Activated T-cell treated with anti-CD3 and anti-CD28 coated beads, Interleukin-2, amount 50 U/mL, for 72 hours (primary cell): Measurements from ENCODE around the gene DAB2. TPM values are rescaled to one million over a fixed set of nuclear protein-coding genes. Genes with fewer than 3 reads are reported as not detected.

Experiments used
- ATAC-seq, 2 donors: fragments of 150-1000 bp; cut with Tn5 transposase; replicated peaks in 1 of 2; 2 replicates each; pipeline ENCODE4 v1.10.0; 2021; ENCODE audit warnings: moderate library complexity in 2 of 2, mild to moderate bottlenecking in 1 of 2
- DNase-seq, 2 donors: peaks; one replicate each; pipeline ENCODE4 v3.0.0; 2021 to 2022; ENCODE audit warnings: mixed read lengths in 1 of 2
- H3K27ac Mint-ChIP-seq: one replicate; pipeline ENCODE4 v1.8.0; 2022; ENCODE audit warnings: mild to moderate bottlenecking, moderate library complexity, mixed read lengths
- H3K27me3 Mint-ChIP-seq: one replicate; pipeline ENCODE4 v1.8.0; 2022; ENCODE audit warnings: low read depth, mixed read lengths
- H3K36me3 Mint-ChIP-seq, 2 donors: one replicate each; pipeline ENCODE4 v1.8.0; 2022; ENCODE audit warnings: mixed read lengths in 2 of 2, mild to moderate bottlenecking in 1 of 2; ENCODE audit not compliant: insufficient read depth in 2 of 2
- H3K4me1 Mint-ChIP-seq: one replicate; pipeline ENCODE4 v1.8.0; 2022; ENCODE audit warnings: low read depth, mixed read lengths
- H3K4me3 Mint-ChIP-seq, 2 donors: one replicate each; pipeline ENCODE4 v1.8.0; 2022; ENCODE audit warnings: mild to moderate bottlenecking in 2 of 2, mixed read lengths in 2 of 2, moderate library complexity in 2 of 2
- H3K9me3 Mint-ChIP-seq, 2 donors: one replicate each; pipeline ENCODE4 v1.8.0; 2022; ENCODE audit warnings: mixed read lengths in 2 of 2
- total RNA-seq, 2 donors: library from RNA; stranded (reverse); gene quantifications; one replicate each; pipeline ENCODE4 v1.2.3, GENCODE V29; 2022

The DAB2 gene
- total RNA-seq, 2 donors from 2014 or later = not detected

DNA sequence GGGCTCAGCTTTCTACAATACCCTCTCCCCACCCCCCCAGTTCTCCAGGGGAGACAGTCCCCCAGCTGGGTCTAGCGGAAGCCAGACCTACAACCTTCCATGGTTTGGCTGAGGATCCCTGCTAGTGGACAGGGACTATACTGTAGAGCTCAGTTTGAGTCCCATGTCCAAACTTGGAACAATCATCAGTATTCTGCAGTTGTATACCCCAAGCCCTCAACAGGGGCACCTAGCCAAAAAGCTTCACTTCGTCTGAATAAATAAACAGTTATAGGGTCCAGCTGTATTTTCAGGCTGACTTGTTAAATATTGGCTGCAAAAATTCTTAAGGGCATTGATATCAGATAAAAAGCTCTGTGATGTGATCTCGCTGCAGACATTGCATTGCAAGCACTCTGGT is 45.1 kb downstream of the DAB2 start:
- Mint-ChIP-seq H3K27me3 (peaks cover 17% of the 10 kb centered on the region), H3K36me3 (no peaks in the 10 kb centered on the region), H3K4me1 (no peaks in the 10 kb centered on the region), H3K27ac (no peak overlapping the region), H3K4me3 (no peak overlapping the region), H3K9me3 (no peaks in the 10 kb centered on the region)
- DNase-seq (no peak), ATAC-seq (no peak)

DNA sequence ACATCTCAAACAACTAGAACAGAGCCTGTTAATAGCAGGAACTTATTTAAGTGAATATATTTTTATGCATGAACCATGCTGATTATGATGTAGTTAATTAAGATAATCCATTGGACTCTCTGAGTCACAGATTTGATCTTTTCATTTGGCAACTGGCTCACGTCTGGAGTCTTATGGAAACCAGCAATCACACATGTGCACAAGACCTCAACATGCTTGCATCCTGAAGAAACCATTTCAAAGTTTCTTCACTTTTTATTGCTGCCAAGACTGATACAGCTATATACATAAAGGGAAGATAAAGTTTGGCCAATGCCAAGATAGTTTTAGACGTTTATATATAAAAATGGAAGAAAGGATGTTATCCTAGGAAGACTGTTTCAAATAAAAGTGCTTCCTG is 47.2 kb downstream of the DAB2 start:
- ATAC-seq = no peak
- no peaks in the 10 kb centered on the region for H3K9me3 Mint-ChIP-seq
- H3K27ac Mint-ChIP-seq = no peak overlapping the region
- no peak overlapping the region for H3K4me3 Mint-ChIP-seq
- H3K27me3 Mint-ChIP-seq = peaks cover 14% of the 10 kb centered on the region
- no peak for DNase-seq
- H3K4me1 Mint-ChIP-seq = no peaks in the 10 kb centered on the region
- no peaks in the 10 kb centered on the region for H3K36me3 Mint-ChIP-seq

DNA sequence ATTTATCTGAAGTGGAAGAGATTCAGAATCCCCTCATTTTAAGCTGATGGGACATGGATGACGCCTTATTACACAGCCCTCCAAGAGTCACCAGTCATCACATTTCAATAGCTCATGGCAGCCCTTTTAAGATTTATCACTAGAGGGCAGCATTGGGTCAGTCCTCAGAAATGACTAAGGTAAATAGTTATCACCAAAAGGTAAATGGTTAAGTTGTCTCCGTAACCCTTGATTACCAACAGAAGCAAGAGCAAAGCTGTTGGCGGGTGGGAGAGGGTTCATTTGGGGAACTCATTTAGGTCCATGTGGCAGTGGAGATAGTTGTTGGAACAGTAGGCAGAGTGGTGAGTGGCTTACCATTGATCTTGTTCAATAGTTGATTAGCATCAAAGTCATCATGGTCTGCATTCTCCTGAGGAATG is 48.5 kb downstream of the DAB2 start:
- Mint-ChIP-seq H3K27ac (no peak overlapping the region), H3K4me1 (no peaks in the 10 kb centered on the region), H3K36me3 (no peaks in the 10 kb centered on the region), H3K4me3 (no peak overlapping the region), H3K9me3 (no peaks in the 10 kb centered on the region), H3K27me3 (peaks cover 7% of the 10 kb centered on the region)
- ATAC-seq = peak; percentile 61 to 67
- peak; percentile 46 to 55 for DNase-seq

DNA sequence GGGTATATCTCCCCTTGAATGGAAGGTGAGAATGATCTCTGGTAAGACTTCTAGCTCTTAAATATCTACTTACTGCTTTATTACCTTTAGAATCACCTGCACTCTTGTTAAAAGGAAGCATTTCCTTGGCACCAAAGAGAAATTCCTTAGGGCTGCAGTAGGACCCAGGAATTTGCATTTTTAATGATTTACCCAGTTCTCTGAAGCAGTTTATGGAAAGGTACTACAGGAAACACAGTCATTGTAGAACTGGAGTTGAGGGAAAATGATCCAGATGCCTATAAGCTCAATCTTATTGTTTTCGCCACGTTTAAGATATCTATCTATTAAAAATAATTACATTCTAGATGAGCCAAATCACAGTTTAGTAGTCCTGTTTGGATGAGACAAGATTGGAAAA is 51.0 kb downstream of the DAB2 start:
- ATAC-seq (no peak), DNase-seq (no peak)
- H3K27me3 Mint-ChIP-seq = peaks cover 7% of the 10 kb centered on the region
- H3K4me1 Mint-ChIP-seq = no peaks in the 10 kb centered on the region
- no peak overlapping the region for H3K27ac Mint-ChIP-seq
- no peak overlapping the region for H3K4me3 Mint-ChIP-seq
- H3K9me3 Mint-ChIP-seq = no peaks in the 10 kb centered on the region
- no peaks in the 10 kb centered on the region for H3K36me3 Mint-ChIP-seq

DNA sequence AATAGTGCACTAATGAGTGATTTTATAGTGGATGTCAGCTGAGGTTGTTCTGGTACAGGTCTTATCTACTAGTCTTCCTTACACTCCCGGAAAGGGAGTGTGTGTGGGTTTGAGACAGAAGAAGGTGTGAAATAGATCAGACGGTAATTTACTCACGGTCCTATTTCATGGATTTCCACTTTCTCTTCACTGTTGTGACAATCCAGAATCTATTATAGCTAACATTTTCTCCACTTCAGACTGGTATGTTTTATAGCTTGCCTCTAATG is 53.5 kb downstream of the DAB2 start:
- H3K36me3 Mint-ChIP-seq = no peaks in the 10 kb centered on the region
- H3K9me3 Mint-ChIP-seq = no peaks in the 10 kb centered on the region
- ATAC-seq (peak in 1 of 2 donors; percentile 67), DNase-seq (no peak)
- no peaks in the 10 kb centered on the region for H3K27me3 Mint-ChIP-seq
- H3K4me1 Mint-ChIP-seq = no peaks in the 10 kb centered on the region
- no peak overlapping the region for H3K27ac Mint-ChIP-seq
- no peak overlapping the region for H3K4me3 Mint-ChIP-seq

DNA sequence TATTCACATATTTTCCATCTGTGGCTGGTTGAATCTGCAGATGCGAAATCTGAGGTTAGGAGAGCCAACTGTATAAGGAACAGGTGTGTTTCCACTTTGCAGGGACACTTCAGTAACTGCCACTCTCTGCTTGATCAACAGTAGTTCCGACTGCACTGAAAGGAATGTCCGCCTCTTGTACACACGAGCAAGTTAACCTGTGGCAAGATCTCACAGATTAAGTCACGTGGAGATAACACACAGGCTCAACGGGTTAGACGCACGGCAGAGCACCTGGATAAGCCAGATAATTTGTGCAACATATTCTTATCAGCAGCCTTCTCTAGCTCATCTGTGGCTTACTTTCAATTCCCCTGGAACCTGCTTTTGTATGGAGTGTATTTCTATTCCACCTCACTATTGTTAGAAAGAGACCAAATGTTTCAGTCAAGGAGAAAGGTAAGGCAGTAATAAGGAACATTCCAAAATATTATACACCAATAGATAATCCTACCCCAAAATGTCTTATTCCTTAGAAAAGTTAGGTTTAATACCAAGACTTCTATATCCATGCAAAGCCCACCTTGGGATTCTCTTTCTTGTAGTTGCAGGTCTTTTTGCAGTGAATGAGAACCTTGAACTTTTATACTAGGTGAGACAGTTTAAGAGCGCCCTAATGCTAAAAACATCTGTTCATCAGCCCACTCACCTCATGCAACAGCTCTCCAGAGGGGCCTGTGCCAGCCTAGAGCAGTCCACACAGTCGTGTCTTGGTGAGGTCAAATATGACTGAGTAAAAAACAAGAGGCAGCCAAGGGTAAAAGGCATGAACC is 54.0 kb downstream of the DAB2 start:
- DNase-seq (no peak), ATAC-seq (no peak)
- Mint-ChIP-seq H3K4me3 (no peak overlapping the region), H3K4me1 (no peaks in the 10 kb centered on the region), H3K27ac (no peak overlapping the region), H3K36me3 (no peaks in the 10 kb centered on the region), H3K27me3 (no peaks in the 10 kb centered on the region), H3K9me3 (no peaks in the 10 kb centered on the region)

DNA sequence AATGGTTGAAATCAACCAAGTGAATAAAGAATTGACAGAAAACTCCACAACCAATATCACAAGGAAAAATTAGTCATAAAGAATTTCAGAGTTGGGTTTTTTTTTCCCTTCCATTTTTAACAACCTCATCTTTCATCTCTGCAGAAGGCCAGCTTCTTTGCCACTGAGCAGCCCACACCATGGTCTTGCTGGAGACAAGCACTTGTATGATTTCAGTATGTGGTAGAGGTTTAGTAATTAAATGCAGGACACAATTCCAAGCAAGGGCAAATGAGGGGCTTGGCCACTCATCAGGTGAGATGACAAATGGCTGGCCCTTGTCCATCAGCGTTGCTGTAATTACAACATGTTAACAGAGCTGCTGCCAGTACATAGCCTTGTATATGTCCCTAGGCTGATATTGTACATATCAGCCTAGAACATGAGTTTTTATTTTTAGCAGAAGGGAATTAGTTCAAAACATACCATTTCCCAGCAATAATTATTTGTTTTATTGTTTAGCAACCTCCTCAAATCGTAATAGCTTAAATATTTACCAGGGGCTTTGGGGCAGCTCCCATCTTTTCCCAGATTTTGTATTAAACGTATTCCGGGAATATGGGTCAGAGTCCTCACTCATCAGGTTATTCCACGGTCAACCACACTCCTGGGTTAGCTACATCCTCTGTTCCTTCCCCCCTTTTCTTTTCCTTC is 55.5 kb downstream of the DAB2 start:
- Mint-ChIP-seq H3K4me3 (no peak overlapping the region), H3K27me3 (no peaks in the 10 kb centered on the region), H3K27ac (no peak overlapping the region), H3K36me3 (no peaks in the 10 kb centered on the region), H3K4me1 (no peaks in the 10 kb centered on the region), H3K9me3 (no peaks in the 10 kb centered on the region)
- no peak for ATAC-seq
- no peak for DNase-seq

DNA sequence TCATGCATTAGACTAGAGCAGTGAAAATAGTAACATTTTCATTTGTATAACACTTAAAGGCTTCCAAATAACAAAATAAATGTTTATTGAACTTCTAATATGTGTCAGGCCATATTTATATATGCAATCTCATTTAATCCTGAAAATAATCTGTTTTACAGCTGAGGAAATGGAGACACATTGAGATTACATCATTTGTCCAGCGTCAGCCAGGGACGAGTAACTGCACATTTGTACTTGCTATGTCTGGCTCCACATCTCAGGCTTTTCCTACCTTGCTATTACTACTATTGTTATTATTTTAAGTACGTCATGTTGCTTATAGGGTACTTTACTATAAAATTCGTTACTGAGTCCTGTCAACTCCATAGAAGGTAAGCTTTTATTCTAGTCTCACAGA is 56.7 kb downstream of the DAB2 start:
- DNase-seq (no peak), ATAC-seq (no peak)
- no peaks in the 10 kb centered on the region for H3K9me3 Mint-ChIP-seq
- no peaks in the 10 kb centered on the region for H3K36me3 Mint-ChIP-seq
- no peaks in the 10 kb centered on the region for H3K27me3 Mint-ChIP-seq
- H3K4me3 Mint-ChIP-seq = no peak overlapping the region
- H3K27ac Mint-ChIP-seq = no peak overlapping the region
- H3K4me1 Mint-ChIP-seq = no peaks in the 10 kb centered on the region

DNA sequence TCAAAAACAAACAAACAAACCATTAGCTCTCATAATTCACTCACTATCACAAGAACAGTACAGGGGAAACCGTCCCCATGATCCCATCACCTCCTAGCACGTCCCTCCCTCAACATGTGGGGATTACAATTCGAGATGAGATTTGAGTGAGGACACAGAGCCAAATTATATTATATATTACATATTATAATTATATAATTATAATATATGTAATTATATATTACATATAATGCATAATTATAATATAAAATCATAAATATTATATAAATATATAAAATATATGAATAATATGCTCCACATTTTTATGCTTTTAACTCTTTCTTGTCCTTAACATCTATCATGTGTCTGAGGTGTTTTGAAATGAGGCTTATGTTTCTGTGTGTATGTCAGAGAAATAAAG is 57.1 kb downstream of the DAB2 start:
- H3K4me1 Mint-ChIP-seq = no peaks in the 10 kb centered on the region
- no peak for ATAC-seq
- DNase-seq = no peak
- H3K4me3 Mint-ChIP-seq = no peak overlapping the region
- H3K27me3 Mint-ChIP-seq = no peaks in the 10 kb centered on the region
- no peaks in the 10 kb centered on the region for H3K9me3 Mint-ChIP-seq
- H3K27ac Mint-ChIP-seq = no peak overlapping the region
- H3K36me3 Mint-ChIP-seq = no peaks in the 10 kb centered on the region

DNA sequence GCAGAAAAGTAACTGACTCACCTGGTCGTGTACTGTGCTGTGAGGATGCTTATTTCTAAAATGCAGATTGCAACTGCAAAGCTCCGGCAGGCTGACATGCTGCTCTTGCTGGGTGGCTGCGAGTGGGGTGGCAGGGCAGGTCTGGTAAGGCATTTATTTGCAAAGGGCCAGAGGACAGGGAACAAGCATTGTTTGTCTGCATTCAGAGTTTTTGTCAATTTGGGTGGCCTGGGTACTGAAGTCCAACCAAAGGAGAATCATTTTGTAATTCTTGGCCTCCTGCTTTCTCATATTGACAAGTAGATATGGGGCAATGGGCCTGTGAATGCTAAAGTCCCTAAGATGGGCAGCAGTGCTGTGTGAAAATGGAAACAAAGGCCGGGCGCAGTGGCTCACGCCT is 60.4 kb downstream of the DAB2 start, which contains the start of gene C9:
Gene C9 (minus strand): TSS at position 129 of the 400 bp plus-strand sequence. CDS start 31 bp downstream, at position 98.
- Mint-ChIP-seq H3K9me3 (no peaks in the 10 kb centered on the region), H3K4me3 (no peak within 1 kb of the TSS), H3K36me3 (no peaks in the 10 kb centered on the region), H3K4me1 (no peaks in the 10 kb centered on the region), H3K27me3 (no peaks in the 10 kb centered on the region), H3K27ac (no peak within 1 kb of the TSS)
- DNase-seq (no peak), ATAC-seq (no peak)

DNA sequence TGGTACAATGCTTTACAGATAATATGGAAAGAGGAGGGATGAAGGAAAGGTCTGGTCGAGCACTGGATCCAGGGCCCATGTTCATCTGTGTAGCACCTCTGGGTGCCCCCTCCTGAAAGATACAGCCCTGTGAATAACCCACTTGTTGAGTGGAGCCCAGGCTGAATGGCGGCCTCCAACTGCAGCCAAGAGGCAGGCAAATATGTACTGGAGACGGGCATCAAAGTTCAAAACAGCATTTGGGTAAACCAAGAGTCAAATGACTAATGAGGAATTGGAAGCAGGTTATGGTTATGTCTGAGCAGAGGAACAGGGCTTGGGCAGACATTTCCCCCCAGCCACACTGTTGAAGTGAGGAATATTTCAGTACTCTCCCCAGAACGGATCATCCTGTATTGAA is 61.6 kb downstream of the DAB2 start:
- Mint-ChIP-seq H3K27ac (no peak overlapping the region), H3K27me3 (no peaks in the 10 kb centered on the region), H3K36me3 (no peaks in the 10 kb centered on the region), H3K4me1 (no peaks in the 10 kb centered on the region), H3K9me3 (peaks cover 0 to 4% of the 10 kb centered on the region in 2 donors), H3K4me3 (no peak overlapping the region)
- ATAC-seq = no peak
- DNase-seq = no peak

DNA sequence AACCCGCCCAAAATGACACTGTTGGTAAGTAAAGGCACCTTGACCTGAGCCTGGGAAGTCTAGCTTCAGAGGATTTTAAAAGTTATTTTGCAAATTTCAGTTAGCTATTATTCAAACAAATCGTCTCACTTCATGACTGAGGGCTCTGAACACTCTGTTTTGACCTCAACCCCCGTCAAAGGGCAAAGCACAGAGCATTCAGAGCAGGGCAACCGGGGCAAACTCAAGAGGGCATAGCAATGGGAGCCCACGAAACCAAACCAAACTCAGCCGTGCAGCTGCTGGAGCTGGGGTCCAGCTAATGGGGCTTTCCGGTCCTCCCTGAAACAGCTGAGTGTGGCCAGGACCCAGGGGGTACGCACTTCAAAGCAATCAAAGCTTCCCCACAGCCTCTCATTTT is 62.1 kb downstream of the DAB2 start:
- H3K4me1 Mint-ChIP-seq = no peaks in the 10 kb centered on the region
- H3K9me3 Mint-ChIP-seq = peaks cover 1 to 6% of the 10 kb centered on the region in 2 donors
- no peaks in the 10 kb centered on the region for H3K27me3 Mint-ChIP-seq
- ATAC-seq (no peak), DNase-seq (no peak)
- no peak overlapping the region for H3K4me3 Mint-ChIP-seq
- peaks cover 0 to 1% of the 10 kb centered on the region in 2 donors for H3K36me3 Mint-ChIP-seq
- no peak overlapping the region for H3K27ac Mint-ChIP-seq

DNA sequence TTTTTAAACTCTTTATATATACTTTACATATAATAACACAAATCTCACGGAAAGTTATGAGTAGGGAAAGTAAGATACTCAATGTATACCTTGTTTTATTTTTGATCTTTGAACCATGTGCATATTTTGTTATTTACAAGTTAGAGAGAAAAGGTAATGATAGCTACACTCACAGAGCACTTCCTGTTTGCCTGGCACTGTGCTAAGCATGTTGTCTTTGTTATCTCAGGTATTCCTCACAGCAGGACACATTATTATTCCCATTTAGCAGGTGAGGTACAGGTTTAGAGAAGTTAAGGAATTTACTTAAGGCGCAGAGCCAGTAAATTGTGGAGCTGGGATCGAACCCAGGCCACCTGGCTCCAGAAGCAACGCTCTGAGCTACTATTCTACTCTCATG is 63.5 kb downstream of the DAB2 start:
- H3K27ac Mint-ChIP-seq = no peak overlapping the region
- DNase-seq = no peak
- H3K36me3 Mint-ChIP-seq = peaks cover 0 to 2% of the 10 kb centered on the region in 2 donors
- peaks cover 2 to 6% of the 10 kb centered on the region in 2 donors for H3K9me3 Mint-ChIP-seq
- no peak for ATAC-seq
- no peaks in the 10 kb centered on the region for H3K4me1 Mint-ChIP-seq
- no peaks in the 10 kb centered on the region for H3K27me3 Mint-ChIP-seq
- H3K4me3 Mint-ChIP-seq = no peak overlapping the region
